SK-N-SH (cell line): ENCODE results near the gene SLBP. TPM values are rescaled to one million over a fixed set of nuclear protein-coding genes. Genes with fewer than 3 reads are reported as not detected.

Experiments
- CTCF ChIA-PET: fragments of 300-600, 350-600 bp; formaldehyde crosslinking; extraction: SDS; loops from one replicate; lab custom pipeline; 2021; lab: Yijun Ruan, JAX
- POLR2A ChIA-PET: fragments of 350-600 bp; sonication (Branson Sonifier 250); formaldehyde crosslinking; extraction: SDS; loops from one replicate; lab custom pipeline; 2020; ENCODE audit warnings: antibody characterized with exemption, inconsistent platforms; lab: Yijun Ruan, JAX
- DNase-seq: peaks from one replicate; pipeline ENCODE4 v3.0.0; 2012
- H2AFZ ChIP-seq: fragments of 200-600 bp; sonication (generic); 2 replicates; pipeline ENCODE4 v1.8.1; 2016; ENCODE audit warnings: antibody characterized with exemption, mild to moderate bottlenecking, low read depth
- H3F3A ChIP-seq: fragments of 200-600 bp; sonication (generic); replicated peaks from 2 replicates; pipeline ENCODE3; 2016; ENCODE audit warnings: antibody characterized with exemption, mild to moderate bottlenecking; ENCODE audit not compliant: insufficient read depth
- H3K27ac ChIP-seq, 2 experiments: fragments of 200-500 bp in 1 of 2; fragments of 200-600 bp in 1 of 2; sonication (Bioruptor generic) in 1 of 2; sonication (generic), shearing (Covaris generic) in 1 of 2; 2 replicates each; pipeline versions ENCODE4 v1.5.1 to v1.6.1; 2014 to 2016; ENCODE audit warnings: low read depth in 2 of 2, inconsistent platforms in 1 of 2, low read length in 1 of 2, mild to moderate bottlenecking in 1 of 2, mixed read lengths in 1 of 2
- H3K27me3 ChIP-seq: fragments of 200-600 bp; sonication (generic), shearing (Covaris generic); 2 replicates; pipeline ENCODE4 v1.6.1; 2016; ENCODE audit warnings: mixed run types; ENCODE audit not compliant: insufficient read depth
- H3K36me3 ChIP-seq, 2 experiments: fragments of 200-500 bp in 1 of 2; fragments of 200-600 bp in 1 of 2; sonication (Bioruptor generic) in 1 of 2; sonication (generic) in 1 of 2; replicated peaks in 1 of 2; 2 replicates each; pipeline versions ENCODE3 to v1.5.1; 2014 to 2016; ENCODE audit warnings: low read length in 1 of 2, mild to moderate bottlenecking in 1 of 2; ENCODE audit not compliant: insufficient read depth in 2 of 2, control insufficient read depth in 1 of 2
- H3K4me1 ChIP-seq, 2 experiments: fragments of 200-500 bp in 1 of 2; fragments of 200-600 bp in 1 of 2; sonication (Bioruptor generic) in 1 of 2; sonication (generic), shearing (Covaris generic) in 1 of 2; 2 replicates each; pipeline versions ENCODE4 v1.5.1 to v1.6.1; 2014 to 2016; ENCODE audit warnings: low read depth in 1 of 2, low read length in 1 of 2, mixed run types in 1 of 2; ENCODE audit not compliant: insufficient read depth in 2 of 2, control insufficient read depth in 1 of 2
- H3K4me2 ChIP-seq: fragments of 200-600 bp; sonication (generic), shearing (Covaris generic); 2 replicates; pipeline ENCODE4 v1.6.1; 2017; ENCODE audit warnings: mixed run types
- H3K4me3 ChIP-seq, 2 experiments: fragments of 200-500 bp in 1 of 2; fragments of 200-600 bp in 1 of 2; sonication (Bioruptor generic) in 1 of 2; sonication (generic), shearing (Covaris generic) in 1 of 2; 2 replicates each; pipeline versions ENCODE4 v1.5.1 to v1.8.1; 2014 to 2016; ENCODE audit warnings: low read depth in 2 of 2, inconsistent platforms in 1 of 2, low read length in 1 of 2, mild to moderate bottlenecking in 1 of 2, mixed read lengths in 1 of 2, moderate library complexity in 1 of 2
- H3K79me2 ChIP-seq: fragments of 200-600 bp; sonication (generic); 2 replicates; pipeline ENCODE4 v1.8.1; 2017; ENCODE audit warnings: mild to moderate bottlenecking; ENCODE audit not compliant: insufficient read depth
- H3K9ac ChIP-seq: fragments of 200-600 bp; sonication (generic); 2 replicates; pipeline ENCODE4 v1.6.1; 2017; ENCODE audit warnings: mixed run types
- H3K9me2 ChIP-seq: fragments of 200-600 bp; sonication (generic); 2 replicates; pipeline ENCODE4 v1.6.1; 2017; ENCODE audit warnings: mixed run types
- H3K9me3 ChIP-seq: fragments of 200-600 bp; sonication (generic); 2 replicates; pipeline ENCODE4 v1.6.1; 2017; ENCODE audit warnings: mixed run types, mild to moderate bottlenecking, moderate library complexity
- H4K20me1 ChIP-seq: fragments of 200-600 bp; sonication (generic); 2 replicates; pipeline ENCODE4 v1.6.1; 2017; ENCODE audit warnings: mild to moderate bottlenecking, mixed run types; ENCODE audit not compliant: insufficient read depth
- ELF1 ChIP-seq: IDR thresholded peaks from 2 replicates; pipeline ENCODE4 v1.4.0; 2012
- GABPA ChIP-seq: IDR thresholded peaks from 2 replicates; pipeline ENCODE4 v1.4.0; 2012; ENCODE audit warnings: low read depth, mild to moderate bottlenecking
- GATA2 ChIP-seq: sonication (generic); formaldehyde crosslinking; IDR thresholded peaks from 2 replicates; pipeline ENCODE4 v1.5.0; 2020; ENCODE audit warnings: mild to moderate bottlenecking, missing genetic modification reagents
- MAX ChIP-seq: IDR thresholded peaks from 2 replicates; pipeline ENCODE4 v1.4.0; 2012; ENCODE audit warnings: low read depth
- MEF2A ChIP-seq: IDR thresholded peaks from 2 replicates; pipeline ENCODE4 v1.4.0; 2012; ENCODE audit warnings: low read depth, borderline replicate concordance
- NFIC ChIP-seq: IDR thresholded peaks from 2 replicates; pipeline ENCODE4 v1.4.0; 2012; ENCODE audit warnings: borderline replicate concordance
- PBX3 ChIP-seq: IDR thresholded peaks from 2 replicates; pipeline ENCODE4; 2012
- RAD21 ChIP-seq: IDR thresholded peaks from 2 replicates; pipeline ENCODE4 v1.6.1; 2012; ENCODE audit warnings: mild to moderate bottlenecking, low read length
- RFX5 ChIP-seq: IDR thresholded peaks from 2 replicates; pipeline ENCODE4 v1.6.1; 2012; ENCODE audit warnings: mild to moderate bottlenecking, improper control_type of control experiment, low read length
- RXRA ChIP-seq: IDR thresholded peaks from 2 replicates; pipeline ENCODE4 v1.4.0; 2012; ENCODE audit warnings: low read depth, mild to moderate bottlenecking, borderline replicate concordance
- SMC3 ChIP-seq: IDR thresholded peaks from 2 replicates; pipeline ENCODE4 v1.6.1; 2012; ENCODE audit warnings: low read depth, low read length, improper control_type of control experiment
- TAF1 ChIP-seq: IDR thresholded peaks from 2 replicates; pipeline ENCODE4 v1.6.1; 2012; ENCODE audit warnings: low read depth, mild to moderate bottlenecking, low read length, moderate library complexity, borderline replicate concordance
- TEAD4 ChIP-seq: IDR thresholded peaks from 2 replicates; pipeline ENCODE4 v1.4.0; 2012; ENCODE audit warnings: mild to moderate bottlenecking, borderline replicate concordance; ENCODE audit not compliant: insufficient read depth
- YY1 ChIP-seq: IDR thresholded peaks from 2 replicates; pipeline ENCODE4 v1.4.0; 2012; ENCODE audit warnings: low read depth, mild to moderate bottlenecking
- WGBS: methylation state at CpG from one replicate; pipeline ENCODE4 v1.1.6; 2017; ENCODE audit warnings: low lambda C conversion rate; 5-methylcytosine and 5-hydroxymethylcytosine counted together
- polyA plus RNA-seq, 3 experiments: library from polyadenylated mRNA; depleted of rRNA; stranded (reverse); fragments of >200 nt; gene quantifications; 2 replicates each; pipeline ENCODE4 v1.2.3, GENCODE V29; 2012
- TF ChIP-seq, protein P1 (sequence below): fragments of 150-350 bp; IDR thresholded peaks from 2 replicates; pipeline ENCODE4 v1.6.1; 2017; ENCODE audit warnings: antibody characterized with exemption, low read length, low read depth, borderline replicate concordance
- TF ChIP-seq, protein P2 (sequence below): IDR thresholded peaks from 2 replicates; pipeline ENCODE4 v1.6.1; 2012; ENCODE audit warnings: mild to moderate bottlenecking, low read depth, low read length, moderate library complexity

SLBP gene
- polyA plus RNA-seq, 1 of the 3 experiments (the other 2 are of a cell fraction): 51.5 TPM

DNA sequence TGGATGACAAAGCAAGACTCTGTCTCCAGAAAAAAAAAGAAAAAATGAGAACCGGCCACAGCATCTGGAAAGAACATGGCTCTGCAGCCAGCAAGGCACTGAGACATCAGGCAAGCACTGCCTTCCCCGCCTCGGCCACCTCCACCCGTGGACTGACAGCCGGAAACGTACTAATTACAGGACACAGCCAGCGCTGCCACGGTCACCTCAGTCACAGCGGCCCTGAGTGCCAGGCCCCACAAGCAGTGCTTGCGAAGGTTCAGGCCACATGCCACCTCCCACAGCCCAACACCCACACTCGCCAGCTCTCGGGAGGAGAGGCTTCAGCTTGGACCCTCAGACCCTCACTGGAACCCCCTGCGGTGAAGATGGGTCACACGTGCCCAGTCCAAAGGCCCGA, 44.8 kb downstream of the SLBP start:
- no peaks in the 10 kb centered on the region for H4K20me1 ChIP-seq
- H3K79me2 ChIP-seq: no peaks in the 10 kb centered on the region
- ChIA-PET CTCF (no interaction called here), POLR2A (no interaction called here)
- H3K9me2 ChIP-seq: no peaks in the 10 kb centered on the region
- no peaks in the 10 kb centered on the region for H3F3A ChIP-seq
- H3K27ac ChIP-seq: no peak overlapping the region
- DNase-seq: no peak
- 97% methylated on average over 9 of the region's 15 CpGs for WGBS
- no peak for TF ChIP-seq SMC3
- no peak for TF ChIP-seq PBX3
- no peak for TF ChIP-seq RFX5
- no peak for TF ChIP-seq GABPA
- no peak for TF ChIP-seq TEAD4
- TF ChIP-seq RAD21: no peak
- TF ChIP-seq NFIC: no peak
- no peak for TF ChIP-seq YY1
- no peak for TF ChIP-seq MEF2A
- no peak for TF ChIP-seq MAX
- TF ChIP-seq, protein P1, sequence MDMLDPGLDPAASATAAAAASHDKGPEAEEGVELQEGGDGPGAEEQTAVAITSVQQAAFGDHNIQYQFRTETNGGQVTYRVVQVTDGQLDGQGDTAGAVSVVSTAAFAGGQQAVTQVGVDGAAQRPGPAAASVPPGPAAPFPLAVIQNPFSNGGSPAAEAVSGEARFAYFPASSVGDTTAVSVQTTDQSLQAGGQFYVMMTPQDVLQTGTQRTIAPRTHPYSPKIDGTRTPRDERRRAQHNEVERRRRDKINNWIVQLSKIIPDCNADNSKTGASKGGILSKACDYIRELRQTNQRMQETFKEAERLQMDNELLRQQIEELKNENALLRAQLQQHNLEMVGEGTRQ: no peak
- TF ChIP-seq TAF1: no peak
- no peaks in the 10 kb centered on the region for H3K4me1 ChIP-seq
- no peaks in the 10 kb centered on the region for H3K36me3 ChIP-seq
- no peak overlapping the region for H3K4me3 ChIP-seq
- H3K9ac ChIP-seq: no peak overlapping the region
- H3K27me3 ChIP-seq: no peaks in the 10 kb centered on the region
- no peaks in the 10 kb centered on the region for H3K9me3 ChIP-seq
- no peak overlapping the region for H2AFZ ChIP-seq
- H3K4me2 ChIP-seq: no peak overlapping the region

- no peaks in the 10 kb centered on the region for H3F3A ChIP-seq
- H2AFZ ChIP-seq: no peak overlapping the region
- POLR2A ChIA-PET: no interaction called here
- no peaks in the 10 kb centered on the region for H3K4me1 ChIP-seq
- H3K27ac ChIP-seq: no peak overlapping the region
- CTCF ChIA-PET: no interaction called here
- 82% methylated on average over 12 of the region's 12 CpGs for WGBS
- no peaks in the 10 kb centered on the region for H3K9me3 ChIP-seq
- peaks cover 0 to 3% of the 10 kb centered on the region in 2 experiments for H3K36me3 ChIP-seq
- H4K20me1 ChIP-seq: no peaks in the 10 kb centered on the region
- no peaks in the 10 kb centered on the region for H3K9me2 ChIP-seq
- TF ChIP-seq GATA2 (no peak), RXRA (no peak), NFIC (no peak), ELF1 (no peak)
- TF ChIP-seq, protein P2, sequence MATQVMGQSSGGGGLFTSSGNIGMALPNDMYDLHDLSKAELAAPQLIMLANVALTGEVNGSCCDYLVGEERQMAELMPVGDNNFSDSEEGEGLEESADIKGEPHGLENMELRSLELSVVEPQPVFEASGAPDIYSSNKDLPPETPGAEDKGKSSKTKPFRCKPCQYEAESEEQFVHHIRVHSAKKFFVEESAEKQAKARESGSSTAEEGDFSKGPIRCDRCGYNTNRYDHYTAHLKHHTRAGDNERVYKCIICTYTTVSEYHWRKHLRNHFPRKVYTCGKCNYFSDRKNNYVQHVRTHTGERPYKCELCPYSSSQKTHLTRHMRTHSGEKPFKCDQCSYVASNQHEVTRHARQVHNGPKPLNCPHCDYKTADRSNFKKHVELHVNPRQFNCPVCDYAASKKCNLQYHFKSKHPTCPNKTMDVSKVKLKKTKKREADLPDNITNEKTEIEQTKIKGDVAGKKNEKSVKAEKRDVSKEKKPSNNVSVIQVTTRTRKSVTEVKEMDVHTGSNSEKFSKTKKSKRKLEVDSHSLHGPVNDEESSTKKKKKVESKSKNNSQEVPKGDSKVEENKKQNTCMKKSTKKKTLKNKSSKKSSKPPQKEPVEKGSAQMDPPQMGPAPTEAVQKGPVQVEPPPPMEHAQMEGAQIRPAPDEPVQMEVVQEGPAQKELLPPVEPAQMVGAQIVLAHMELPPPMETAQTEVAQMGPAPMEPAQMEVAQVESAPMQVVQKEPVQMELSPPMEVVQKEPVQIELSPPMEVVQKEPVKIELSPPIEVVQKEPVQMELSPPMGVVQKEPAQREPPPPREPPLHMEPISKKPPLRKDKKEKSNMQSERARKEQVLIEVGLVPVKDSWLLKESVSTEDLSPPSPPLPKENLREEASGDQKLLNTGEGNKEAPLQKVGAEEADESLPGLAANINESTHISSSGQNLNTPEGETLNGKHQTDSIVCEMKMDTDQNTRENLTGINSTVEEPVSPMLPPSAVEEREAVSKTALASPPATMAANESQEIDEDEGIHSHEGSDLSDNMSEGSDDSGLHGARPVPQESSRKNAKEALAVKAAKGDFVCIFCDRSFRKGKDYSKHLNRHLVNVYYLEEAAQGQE: no peak
- DNase-seq: no peak
- no peak overlapping the region for H3K9ac ChIP-seq
- H3K79me2 ChIP-seq: no peaks in the 10 kb centered on the region
- H3K4me2 ChIP-seq: no peak overlapping the region
- H3K4me3 ChIP-seq: no peak overlapping the region
- H3K27me3 ChIP-seq: no peaks in the 10 kb centered on the region
Measured at GRCh38 chr4:1666391-1666790, 45.7 kb downstream of the SLBP start.
